HS-27A (cell line): Measurements from ENCODE around the gene TH.

Experiments
- DNase-seq: peaks from one replicate; pipeline ENCODE4 v3.0.0-alpha.2; 2012; ENCODE audit warnings: low read depth, missing footprints

Gene TH

GRCh38 chr11:2171591-2172003 lies at the start of gene TH:
TSS of gene TH (minus strand) at chr11:2171815. CDS start at chr11:2171786, 29 bp downstream.
- no peak for DNase-seq

DNA sequence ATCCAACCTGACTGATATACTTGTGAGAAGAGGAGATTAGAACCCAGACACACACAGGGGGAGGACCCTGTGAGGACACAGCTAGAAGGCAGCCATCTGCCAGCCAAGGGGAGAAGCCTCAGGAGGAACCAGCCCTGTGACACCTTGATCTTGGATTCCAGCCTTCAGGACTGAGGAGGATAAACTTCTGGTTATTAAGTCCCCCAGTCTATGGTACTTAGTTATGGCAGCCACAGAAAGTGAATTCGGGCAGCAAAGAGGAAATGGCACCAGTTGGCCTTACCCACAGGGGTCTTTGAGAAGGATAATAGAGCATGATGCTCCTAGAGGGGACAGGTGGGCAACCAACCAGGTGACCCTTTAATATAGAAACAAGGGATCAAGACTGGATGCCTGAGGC lies 49.4 kb upstream of the TH start:
- no peak for DNase-seq

DNA sequence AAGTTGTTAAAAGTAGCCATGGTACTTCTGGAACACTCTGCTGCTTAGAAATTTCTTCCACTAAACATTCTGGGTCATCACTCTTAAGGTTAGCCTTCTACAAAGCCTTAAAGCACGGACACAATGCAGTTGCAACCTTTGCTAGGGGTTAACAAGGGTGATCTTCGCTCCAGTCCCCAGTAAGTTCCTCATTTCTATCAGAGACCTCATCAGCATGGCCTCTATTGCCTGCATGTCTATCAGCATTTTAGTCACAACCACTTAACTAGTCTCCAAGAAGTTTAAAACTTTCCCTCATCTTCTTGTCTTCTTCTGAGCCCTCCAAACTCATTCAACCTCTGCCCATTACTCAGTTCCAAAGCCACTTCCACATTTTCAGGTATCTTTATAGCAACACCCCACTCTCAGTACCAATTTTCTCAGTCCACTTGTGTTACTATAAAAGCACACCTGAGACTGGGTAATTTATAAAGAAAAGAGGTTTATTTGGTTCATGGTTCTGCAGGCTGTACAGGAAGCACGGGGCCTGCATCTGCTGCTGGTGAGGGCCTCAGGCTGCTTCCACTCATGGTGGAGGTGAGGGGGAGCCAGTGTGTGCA lies 48.7 kb upstream of the TH start:
- DNase-seq: no peak

DNA sequence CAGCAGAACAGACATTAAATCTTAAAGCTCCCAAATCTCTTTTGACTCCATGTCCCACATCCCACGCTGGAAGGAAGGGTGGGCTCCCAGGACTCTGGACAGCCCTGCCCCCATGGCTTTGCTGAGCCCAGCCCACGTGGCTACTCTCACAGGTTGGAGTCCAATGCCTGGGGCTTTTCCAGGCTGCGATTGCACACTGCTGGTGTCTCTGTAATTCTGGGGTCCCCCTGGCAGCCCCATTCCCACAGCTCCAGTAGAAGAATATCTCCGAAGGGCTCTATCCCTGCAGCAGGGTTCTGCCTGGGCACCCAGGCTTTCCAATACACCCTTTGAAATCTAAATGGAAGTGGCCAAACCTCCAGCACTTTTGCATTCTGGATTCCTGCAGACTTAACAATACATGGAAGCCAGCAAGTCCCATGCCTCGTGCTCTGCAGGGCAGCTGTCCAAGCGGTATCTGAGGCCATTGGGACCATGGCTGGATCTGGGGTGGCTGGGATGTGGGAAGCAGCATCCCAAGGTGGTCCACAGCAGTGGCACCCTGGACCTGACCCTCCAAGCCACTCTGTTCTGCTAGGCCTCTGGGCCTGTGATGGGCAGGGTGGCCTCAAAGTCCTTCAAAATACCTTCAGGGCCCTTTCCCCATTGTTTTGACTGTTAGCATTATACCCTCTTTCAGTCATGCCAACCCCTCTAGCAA lies 47.9 kb upstream of the TH start:
- DNase-seq: no peak

- no peak for DNase-seq
These were observed 46.5 kb upstream of the TH start for GRCh38 chr11:2218031-2218633.

DNA sequence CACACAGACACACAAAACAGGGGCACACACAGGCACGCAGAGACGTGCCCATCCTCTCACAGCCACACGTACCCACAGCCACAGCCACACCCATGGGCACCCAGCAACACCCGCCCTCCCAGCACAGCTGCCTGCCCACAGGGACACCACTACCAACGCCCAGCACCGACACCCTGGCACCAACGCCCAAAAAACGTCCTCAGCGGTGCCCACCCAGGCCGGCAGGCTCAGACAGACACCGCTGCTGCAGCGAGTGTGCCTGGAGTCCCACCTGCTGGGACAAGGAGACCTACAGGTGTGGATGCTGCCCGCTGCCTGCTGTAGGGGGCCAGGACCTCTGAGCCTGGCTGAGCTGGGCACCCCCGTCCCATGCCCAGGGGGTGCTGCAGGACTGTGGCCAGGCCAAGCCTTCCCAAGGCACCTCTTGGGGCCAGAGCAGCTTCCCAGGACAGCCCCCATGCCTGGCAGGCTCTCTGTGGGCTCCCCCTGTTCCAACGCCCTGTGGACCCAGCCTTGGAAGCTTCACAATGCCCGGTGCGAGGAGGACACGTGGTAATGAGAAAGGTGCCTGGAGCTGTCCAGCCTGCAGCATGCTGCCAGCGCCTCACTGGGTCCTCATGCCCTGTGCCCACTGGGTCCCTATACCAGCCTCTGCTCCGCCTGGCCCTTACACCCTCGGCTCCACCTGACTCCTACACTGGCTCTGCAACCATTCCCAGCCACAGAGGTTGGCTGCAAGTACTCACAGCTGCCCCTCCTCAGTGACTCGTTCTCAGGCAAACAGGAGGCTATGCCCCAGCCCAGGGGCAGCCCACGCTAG lies 45.8 kb upstream of the TH start:
- no peak for DNase-seq

GRCh38 chr11:2216400-2217064 lies 44.9 kb upstream of the TH start:
- DNase-seq: no peak

- DNase-seq: no peak
These were observed 44.2 kb upstream of the TH start for GRCh38 chr11:2215561-2216399.

DNA sequence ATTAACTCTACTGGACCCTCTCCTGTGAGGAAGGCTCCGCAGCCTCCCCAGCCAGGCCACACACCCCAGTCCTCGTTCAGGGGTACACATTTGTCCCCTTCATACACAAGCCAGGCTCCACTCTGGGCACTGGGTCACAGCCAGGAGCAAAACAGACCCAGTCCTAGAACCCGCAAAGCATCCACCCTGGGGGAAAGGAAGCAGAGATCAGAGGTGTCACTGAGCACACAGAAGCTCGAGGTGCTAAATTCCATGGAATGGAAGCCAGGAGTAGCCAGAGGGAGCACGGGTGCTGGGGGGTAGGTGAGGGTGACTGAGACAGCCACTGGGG lies 43.6 kb upstream of the TH start:
- DNase-seq: no peak

GRCh38 chr11:2214527-2215229 lies 43.1 kb upstream of the TH start:
- no peak for DNase-seq

GRCh38 chr11:2213890-2214526 lies 42.4 kb upstream of the TH start:
- no peak for DNase-seq

DNA sequence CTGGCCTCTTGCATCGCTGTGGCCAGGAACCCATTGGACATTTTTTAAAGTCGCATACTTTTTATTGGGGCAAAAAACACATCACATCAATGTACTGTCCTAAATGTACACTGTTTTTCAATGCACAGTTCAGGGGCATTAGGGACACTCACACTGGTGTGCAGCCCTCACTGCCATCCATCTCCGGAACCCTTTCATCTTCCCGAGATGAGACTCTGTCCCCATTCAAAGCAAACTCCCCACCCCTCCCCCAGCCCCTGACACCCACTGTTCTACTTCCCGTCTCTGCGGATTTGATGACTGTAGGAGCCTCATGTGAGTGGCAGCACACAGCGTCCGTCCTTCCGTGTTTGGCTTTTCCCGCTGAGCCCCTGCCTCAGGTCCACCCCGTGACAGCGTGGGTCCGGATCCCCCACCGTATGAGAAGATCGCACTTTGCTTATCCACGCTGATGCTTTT lies 41.8 kb upstream of the TH start:
- no peak for DNase-seq

- no peak for DNase-seq
These were observed 41.0 kb upstream of the TH start for GRCh38 chr11:2212411-2213251.

DNA sequence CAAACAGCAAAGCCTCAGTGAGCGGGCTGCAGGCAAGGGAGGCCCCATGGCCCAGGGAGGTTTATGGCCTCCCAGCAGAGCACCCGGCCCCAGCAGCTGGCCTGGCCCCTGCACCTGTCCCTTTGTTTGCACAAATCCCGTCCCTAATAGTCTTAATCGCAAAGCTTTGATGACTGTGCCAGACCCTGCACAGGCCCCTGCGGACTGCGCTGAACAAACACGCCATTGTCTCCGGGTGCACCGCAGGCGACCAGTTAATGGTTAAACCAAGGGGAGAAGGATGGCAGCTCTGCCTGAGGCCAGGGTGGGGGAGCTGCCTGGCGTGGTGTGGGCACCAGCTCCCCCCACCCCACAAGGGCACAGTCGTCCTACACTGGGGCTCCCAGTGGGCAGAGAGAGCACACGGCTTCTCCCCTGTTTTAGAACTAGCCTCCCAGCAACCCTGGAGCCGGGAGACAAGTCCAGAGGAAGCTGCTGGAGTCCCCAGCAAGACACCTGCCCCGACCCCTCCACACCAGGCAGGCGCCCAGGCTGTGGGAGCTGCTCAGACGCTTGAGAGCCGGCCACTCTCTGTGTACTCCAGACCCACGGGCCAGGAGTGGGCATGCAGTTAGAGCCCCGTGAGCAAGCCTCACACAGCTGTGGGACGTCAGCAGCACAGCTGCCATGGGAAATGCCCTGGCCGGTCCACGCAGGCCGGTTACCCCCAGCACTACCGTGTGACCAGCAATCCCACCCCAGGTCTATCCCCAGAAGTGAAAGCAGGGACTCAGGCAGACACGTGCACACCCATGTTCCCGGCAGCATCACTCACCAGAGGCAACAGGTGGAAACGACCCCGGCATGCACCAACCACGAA lies 39.7 kb upstream of the TH start:
- DNase-seq: no peak

- DNase-seq: no peak
These were observed 38.9 kb upstream of the TH start for GRCh38 chr11:2210366-2211112.

- no peak for DNase-seq
These were observed 38.3 kb upstream of the TH start for GRCh38 chr11:2209900-2210321.

GRCh38 chr11:2209370-2209801 lies 37.8 kb upstream of the TH start:
- DNase-seq: no peak
